Hepatocyte (in vitro differentiated cells): ENCODE measurements around the gene SH3RF3. TPM values are rescaled to one million over a fixed set of nuclear protein-coding genes. Genes with fewer than 3 reads are reported as not detected.

Source experiments
- DNase-seq: peaks from one replicate; pipeline ENCODE4 v3.0.0-alpha.2; 2016; ENCODE audit warnings: low spot score
- H2AFZ ChIP-seq: fragments of 200-600 bp; sonication (generic); 2 replicates; pipeline ENCODE4 v1.6.0; 2016; ENCODE audit warnings: antibody characterized with exemption, mild to moderate bottlenecking
- H3K27ac ChIP-seq: fragments of 200-600 bp; sonication (generic); 2 replicates; pipeline ENCODE4 v1.5.1; 2016; ENCODE audit warnings: mild to moderate bottlenecking
- H3K27me3 ChIP-seq: fragments of 200-600 bp; sonication (generic); 2 replicates; pipeline ENCODE4 v1.6.1; 2016
- H3K36me3 ChIP-seq: fragments of 200-600 bp; sonication (generic); replicated peaks from 2 replicates; pipeline ENCODE4 v1.5.1; 2016; ENCODE audit warnings: low read depth; ENCODE audit not compliant: insufficient read depth
- H3K4me1 ChIP-seq: fragments of 200-600 bp; sonication (generic); 2 replicates; pipeline ENCODE4 v1.5.1; 2016; ENCODE audit warnings: mild to moderate bottlenecking, moderate library complexity; ENCODE audit not compliant: insufficient read depth
- H3K4me2 ChIP-seq: fragments of 200-600 bp; sonication (generic); 2 replicates; pipeline ENCODE4 v1.6.0; 2016
- H3K4me3 ChIP-seq: fragments of 200-600 bp; sonication (generic); 2 replicates; pipeline ENCODE4 v1.5.1; 2016; ENCODE audit warnings: mild to moderate bottlenecking
- H3K79me2 ChIP-seq: fragments of 200-600 bp; sonication (generic); 2 replicates; pipeline ENCODE4 v1.6.0; 2017; ENCODE audit warnings: mild to moderate bottlenecking
- H3K9me2 ChIP-seq: fragments of 200-600 bp; sonication (generic); replicated peaks from 2 replicates; pipeline ENCODE4 v1.6.0; 2017; ENCODE audit warnings: mild to moderate bottlenecking; ENCODE audit not compliant: insufficient read depth
- H3K9me3 ChIP-seq: fragments of 200-600 bp; sonication (generic); 2 replicates; pipeline ENCODE4 v1.5.1; 2016; ENCODE audit warnings: low read depth, mild to moderate bottlenecking
- H4K20me1 ChIP-seq: fragments of 200-600 bp; sonication (generic); 2 replicates; pipeline ENCODE4 v1.6.0; 2016; ENCODE audit warnings: mild to moderate bottlenecking; ENCODE audit not compliant: insufficient read depth, poor library complexity, severe bottlenecking
- CTCF ChIP-seq: fragments of 200-600 bp; sonication (generic); IDR thresholded peaks from 2 replicates; pipeline ENCODE4 v1.5.1; 2016; ENCODE audit warnings: antibody characterized with exemption, mild to moderate bottlenecking; ENCODE audit not compliant: poor library complexity
- EZH2 ChIP-seq: fragments of 200-600 bp; sonication (generic); IDR thresholded peaks from 2 replicates; pipeline ENCODE4 v1.6.1; 2016; ENCODE audit warnings: antibody characterized with exemption, mild to moderate bottlenecking, borderline replicate concordance
- EZH2phosphoT487 ChIP-seq: fragments of 200-600 bp; sonication (generic); IDR thresholded peaks from one replicate; pipeline ENCODE4 v1.6.1; 2018; ENCODE audit warnings: antibody characterized with exemption, mild to moderate bottlenecking, low read depth, moderate library complexity; ENCODE audit not compliant: unreplicated experiment, severe bottlenecking
- WGBS: methylation state at CpG from one replicate; pipeline ENCODE4 v1.1.6; 2016; ENCODE audit warnings: low lambda C conversion rate; ENCODE audit errors: missing lambda C conversion rate; 5-methylcytosine and 5-hydroxymethylcytosine counted together
- polyA plus RNA-seq: library from polyadenylated mRNA; unstranded; fragments of >200 nt; fragmentation: Nextera tagmentation; extraction: Ambion mirVana; gene quantifications from 2 replicates; pipeline ENCODE4 v1.2.1, GENCODE V29; 2016
- total RNA-seq: library from RNA; depleted of rRNA; stranded (reverse); fragments of >200 nt; gene quantifications from 2 replicates; pipeline ENCODE4 v1.2.3, GENCODE V29; 2014

SH3RF3 gene
- total and polyA plus RNA-seq, 2 experiments from 2014 or later: 1.9 to 2.1 TPM

- no peaks in the 10 kb centered on the region for H3K27me3 ChIP-seq
- no peak overlapping the region for H2AFZ ChIP-seq
- H3K4me1 ChIP-seq: no peaks in the 10 kb centered on the region
- H3K4me3 ChIP-seq: no peak overlapping the region
- H3K36me3 ChIP-seq: no peaks in the 10 kb centered on the region
- no peak overlapping the region for H3K4me2 ChIP-seq
- no peak overlapping the region for H3K27ac ChIP-seq
- no peaks in the 10 kb centered on the region for H3K79me2 ChIP-seq
- no peaks in the 10 kb centered on the region for H3K9me3 ChIP-seq
- 86% methylated on average over 3 of the region's 3 CpGs for WGBS
- no peaks in the 10 kb centered on the region for H4K20me1 ChIP-seq
- DNase-seq: no peak
- no peaks in the 10 kb centered on the region for H3K9me2 ChIP-seq
- no peak for TF ChIP-seq EZH2phosphoT487
- TF ChIP-seq CTCF: no peak
Measured at GRCh38 chr2:109348190-109348589, 219.2 kb downstream of the SH3RF3 start.

- TF ChIP-seq EZH2phosphoT487 (no peak), EZH2 (no peak), CTCF (no peak)
- no peak overlapping the region for H2AFZ ChIP-seq
Measured at GRCh38 chr2:109348671-109349502, 219.9 kb downstream of the SH3RF3 start.

GRCh38 chr2:109349503-109350465 is 220.8 kb downstream of the SH3RF3 start:
- H2AFZ ChIP-seq: no peak overlapping the region
- no peaks in the 10 kb centered on the region for H3K27me3 ChIP-seq
- H3K4me3 ChIP-seq: no peak overlapping the region
- H4K20me1 ChIP-seq: no peaks in the 10 kb centered on the region
- no peaks in the 10 kb centered on the region for H3K4me1 ChIP-seq
- H3K27ac ChIP-seq: no peak overlapping the region
- no peaks in the 10 kb centered on the region for H3K36me3 ChIP-seq
- DNase-seq: no peak
- no peaks in the 10 kb centered on the region for H3K9me2 ChIP-seq
- TF ChIP-seq CTCF: no peak
- TF ChIP-seq EZH2: no peak
- no peak for TF ChIP-seq EZH2phosphoT487
- no peaks in the 10 kb centered on the region for H3K9me3 ChIP-seq
- no peak overlapping the region for H3K4me2 ChIP-seq
- 87% methylated on average over 18 of the region's 18 CpGs for WGBS
- no peaks in the 10 kb centered on the region for H3K79me2 ChIP-seq

More at GRCh38 chr2:109348671-109349502, 219.9 kb downstream of the SH3RF3 start:
- Histone ChIP-seq H3K4me1 (no peaks in the 10 kb centered on the region), H3K4me3 (no peak overlapping the region), H3K79me2 (no peaks in the 10 kb centered on the region), H3K9me2 (no peaks in the 10 kb centered on the region), H3K27ac (no peak overlapping the region), H3K4me2 (no peak overlapping the region), H3K9me3 (no peaks in the 10 kb centered on the region), H3K27me3 (no peaks in the 10 kb centered on the region), H3K36me3 (no peaks in the 10 kb centered on the region), H4K20me1 (no peaks in the 10 kb centered on the region)
- 78% methylated on average over 13 of the region's 13 CpGs for WGBS
- DNase-seq: no peak
